Measurements from ENCODE around the gene ERBB2. TPM values are rescaled to one million over a fixed set of nuclear protein-coding genes. Genes with fewer than 3 reads are reported as not detected.

The ERBB2 gene
- total and polyA plus RNA-seq, 10 of the 15 experiments (the other 5 are each of a cell fraction or from before 2014, with no cell fraction given): 0.39 to 7.0 (median 4.3) TPM

- peak; percentile 98 for TF ChIP-seq BCL3 (IDR thresholded peaks at IDR 0.05; ENCODE audit: borderline replicate concordance, insufficient read depth, low read depth, low read length, poor library complexity, severe bottlenecking)
- peak; percentile 49; the same call in 1 of the 2 replicates for TF ChIP-seq SMC3 (IDR thresholded peaks at IDR 0.05; ENCODE audit: borderline replicate concordance, low read length)
- TF ChIP-seq SIX5 (IDR thresholded peaks at IDR 0.05; ENCODE audit: low read depth, low read length, severe bottlenecking): no peak
- peak; percentile 63; the same call in 1 of the 2 replicates for TF ChIP-seq TAF1 (IDR thresholded peaks at IDR 0.05; ENCODE audit: borderline replicate concordance, low read depth, low read length)
- no peak for TF ChIP-seq ZNF384 (IDR thresholded peaks at IDR 0.05; ENCODE audit: borderline replicate concordance, low read depth, low read length)
- peak; percentile 83 for TF ChIP-seq MEF2B (IDR thresholded peaks at IDR 0.05; ENCODE audit: partially characterized antibody, poor library complexity, severe bottlenecking)
- TF ChIP-seq RCOR1 (conservative IDR thresholded peaks at IDR 0.05; ENCODE audit: low read depth, low read length): 0 out of 2 replicates have a peak, but pooled peaks have one; percentile 47
- peak; percentile 51; the same call in 2 of the 3 replicates for TF ChIP-seq POU2F2 (IDR thresholded peaks at IDR 0.05; ENCODE audit: borderline replicate concordance, low read depth, low read length)
- peak; percentile 95; the same call in 1 of the 2 replicates for TF ChIP-seq SMARCA5 (IDR thresholded peaks at IDR 0.05)
- TF ChIP-seq SMAD1 (IDR thresholded peaks at IDR 0.05; ENCODE audit: low read depth, partially characterized antibody): peak; percentile 49
- peak; percentile 86 for TF ChIP-seq MTA2 (IDR thresholded peaks at IDR 0.05; ENCODE audit: low read depth)
- TF ChIP-seq POLR2AphosphoS5 (IDR thresholded peaks at IDR 0.05; ENCODE audit: low read length): peak; percentile 9; the same call in 1 of the 2 replicates
- peak; percentile 48 for TF ChIP-seq MEF2A (IDR thresholded peaks at IDR 0.05; ENCODE audit: insufficient read depth, low read depth, low read length)
- peak; percentile 90 for TF ChIP-seq EED (IDR thresholded peaks at IDR 0.05; ENCODE audit: low read depth)
- TF ChIP-seq SIN3A (IDR thresholded peaks at IDR 0.05; ENCODE audit: low read depth, low read length): no peak; the same call in 1 of the 2 replicates
- no peak for TF ChIP-seq RB1 (IDR thresholded peaks at IDR 0.05; ENCODE audit: borderline replicate concordance)
- peak; percentile 29; the same call in 1 of the 2 replicates for TF ChIP-seq CBX5 (IDR thresholded peaks at IDR 0.05; ENCODE audit: low read depth)
- TF ChIP-seq HCFC1 (IDR thresholded peaks at IDR 0.05; ENCODE audit: low read length): no peak; the same call in 1 of the 2 replicates
- peak; percentile 63; the same call in 1 of the 2 replicates for TF ChIP-seq CREB1 (IDR thresholded peaks at IDR 0.05; ENCODE audit: low read depth)
- no peak for TF ChIP-seq MYB (IDR thresholded peaks at IDR 0.05; ENCODE audit: borderline replicate concordance, low read depth, low read length)
- TF ChIP-seq ZBTB4 (CRISPR knock-in tag; IDR thresholded peaks at IDR 0.05): no peak
- peak; percentile 17; the same call in 1 of the 2 replicates for TF ChIP-seq ESRRA (IDR thresholded peaks at IDR 0.05; ENCODE audit: low read length)
- TF ChIP-seq ZBTB33 (IDR thresholded peaks at IDR 0.05): no peak
Observed at GRCh38 chr17:39754161-39754957, 54.5 kb downstream of the ERBB2 start (continued).
